Neuron (in vitro differentiated cells): ENCODE measurements around the gene CD96.

Experiments
- H2AFZ ChIP-seq: one replicate; pipeline ENCODE4 v1.6.1; 2013; ENCODE audit warnings: low read depth, mild to moderate bottlenecking, inconsistent platforms, low read length, moderate library complexity
- H3K27me3 ChIP-seq: one replicate; pipeline ENCODE4 v1.6.1; 2013; ENCODE audit warnings: low read length; ENCODE audit not compliant: insufficient read depth
- H3K36me3 ChIP-seq: one replicate; pipeline ENCODE4 v1.6.1; 2013; ENCODE audit warnings: low read length; ENCODE audit not compliant: insufficient read depth
- H3K4me1 ChIP-seq: one replicate; pipeline ENCODE4 v1.6.1; 2013; ENCODE audit warnings: low read length; ENCODE audit not compliant: insufficient read depth
- H3K4me3 ChIP-seq: 2 replicates; pipeline ENCODE4 v1.5.1; 2013; ENCODE audit warnings: mild to moderate bottlenecking, low read length, moderate library complexity
- H3K9me3 ChIP-seq: one replicate; pipeline ENCODE4 v1.6.1; 2013; ENCODE audit warnings: low read length

Gene CD96

DNA sequence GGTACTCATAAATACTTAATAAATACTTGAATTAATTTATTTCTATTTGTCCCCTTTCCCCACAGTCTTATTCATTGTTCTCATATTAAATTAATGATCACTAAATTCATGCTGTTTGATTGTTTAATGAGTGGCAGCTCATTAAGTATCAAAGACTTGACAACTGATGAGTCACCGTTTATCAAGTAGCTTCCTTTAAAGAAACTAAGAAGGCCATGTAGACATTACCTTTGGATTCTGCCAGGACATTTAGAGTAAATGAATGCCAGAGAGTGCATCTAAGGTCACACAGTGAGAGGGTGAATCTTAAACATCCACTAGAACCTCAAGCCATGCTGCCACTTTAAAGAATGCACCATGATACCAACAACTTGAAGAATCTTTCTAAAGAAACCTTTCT is 29.3 kb downstream of the CD96 start:
- H2AFZ ChIP-seq, result no peak overlapping the region
- no peaks in the 10 kb centered on the region for H3K27me3 ChIP-seq
- H3K4me3 ChIP-seq, result no peak overlapping the region
- no peaks in the 10 kb centered on the region for H3K36me3 ChIP-seq
- no peaks in the 10 kb centered on the region for H3K4me1 ChIP-seq
- no peaks in the 10 kb centered on the region for H3K9me3 ChIP-seq

DNA sequence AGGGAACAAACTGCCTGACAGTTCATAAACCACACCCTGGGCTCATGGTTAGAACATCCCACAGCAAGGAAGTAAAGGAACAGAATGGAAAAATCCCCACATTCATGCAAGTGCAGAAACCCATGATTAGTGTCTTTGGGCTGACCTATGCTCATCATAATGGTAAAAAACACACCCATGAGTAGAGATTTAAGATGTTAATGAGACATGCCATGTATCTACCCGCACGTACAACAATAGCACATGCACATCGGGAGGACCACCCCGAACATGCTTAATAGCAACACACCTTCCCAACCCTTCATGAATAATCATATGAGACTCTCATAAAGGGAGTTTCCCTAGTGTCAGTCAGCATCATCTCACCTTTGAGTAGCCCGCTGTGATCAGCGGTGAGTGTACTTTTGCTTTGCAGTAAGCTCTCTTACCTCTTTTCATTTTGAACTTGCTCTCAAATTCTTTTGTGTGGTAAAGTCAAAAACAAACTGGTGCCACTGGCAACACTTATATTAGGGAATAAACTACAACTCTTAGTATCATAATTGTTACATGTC is 30.0 kb downstream of the CD96 start:
- no peak overlapping the region for H2AFZ ChIP-seq
- no peak overlapping the region for H3K4me3 ChIP-seq
- no peaks in the 10 kb centered on the region for H3K9me3 ChIP-seq
- H3K27me3 ChIP-seq, result no peaks in the 10 kb centered on the region
- no peaks in the 10 kb centered on the region for H3K36me3 ChIP-seq
- no peaks in the 10 kb centered on the region for H3K4me1 ChIP-seq

GRCh38 chr3:111577113-111577512 is 35.1 kb downstream of the CD96 start:
- Histone ChIP-seq H3K4me3 (no peak overlapping the region), H3K36me3 (no peaks in the 10 kb centered on the region), H3K27me3 (no peaks in the 10 kb centered on the region), H3K9me3 (no peaks in the 10 kb centered on the region), H3K4me1 (no peaks in the 10 kb centered on the region), H2AFZ (no peak overlapping the region)

DNA sequence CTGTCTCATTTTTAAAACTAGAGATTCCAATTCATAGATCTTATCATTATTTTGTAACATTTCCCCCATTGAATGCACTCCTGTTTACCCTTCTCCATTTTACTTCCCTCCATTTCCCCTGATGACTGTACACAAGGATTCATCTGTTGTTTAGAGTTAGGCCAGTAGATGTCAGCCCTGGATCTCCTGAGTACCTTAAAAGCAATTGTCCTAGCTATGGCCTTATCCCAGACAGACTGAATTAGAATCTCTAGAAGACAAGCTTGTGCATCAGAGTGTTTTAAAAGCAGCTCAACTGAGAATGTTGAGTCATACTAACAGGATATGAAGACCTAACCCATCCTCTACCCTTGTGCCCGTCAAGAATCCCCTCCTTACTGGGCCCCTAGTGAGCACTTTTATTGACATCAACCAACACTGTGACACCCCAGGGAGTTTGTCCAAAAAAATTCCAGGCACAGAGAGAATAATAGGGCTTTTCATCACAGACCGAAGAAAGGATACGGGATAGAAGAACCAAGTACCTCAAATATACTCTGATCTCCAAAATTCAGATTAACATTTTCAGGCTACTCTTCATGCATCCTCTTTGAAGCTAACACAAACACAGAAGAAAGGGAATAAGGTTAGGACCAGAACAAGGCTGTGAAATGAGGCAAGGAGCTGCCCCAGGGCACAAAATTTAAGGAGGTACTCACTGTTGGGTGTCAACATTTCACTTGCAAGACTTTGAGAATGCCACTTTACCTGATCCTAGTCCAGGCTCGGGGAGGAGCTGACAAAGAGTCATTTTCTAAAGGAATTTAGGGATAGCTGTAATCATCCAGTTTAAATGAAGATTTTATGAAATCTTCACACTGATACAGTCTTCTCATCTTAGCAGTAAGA is 36.0 kb downstream of the CD96 start:
- Histone ChIP-seq H3K9me3 (no peaks in the 10 kb centered on the region), H3K4me1 (no peaks in the 10 kb centered on the region), H3K36me3 (no peaks in the 10 kb centered on the region), H3K27me3 (no peaks in the 10 kb centered on the region), H2AFZ (no peak overlapping the region), H3K4me3 (no peak overlapping the region)

DNA sequence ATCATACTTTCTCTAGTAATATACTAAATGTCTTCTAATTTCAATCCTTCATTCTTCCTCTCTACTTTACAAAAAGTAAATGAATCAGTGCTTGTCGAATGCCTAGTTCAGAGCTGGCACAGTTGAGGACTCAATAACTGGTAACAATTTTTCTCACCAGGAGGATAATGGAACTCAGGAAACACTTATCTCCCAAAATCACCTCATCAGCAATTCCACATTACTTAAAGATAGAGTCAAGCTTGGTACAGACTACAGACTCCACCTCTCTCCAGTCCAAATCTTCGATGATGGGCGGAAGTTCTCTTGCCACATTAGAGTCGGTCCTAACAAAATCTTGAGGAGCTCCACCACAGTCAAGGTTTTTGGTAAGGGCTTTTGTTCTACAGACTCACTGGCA is 36.9 kb downstream of the CD96 start:
- no peaks in the 10 kb centered on the region for H3K9me3 ChIP-seq
- no peak overlapping the region for H2AFZ ChIP-seq
- H3K36me3 ChIP-seq, result no peaks in the 10 kb centered on the region
- H3K27me3 ChIP-seq, result no peaks in the 10 kb centered on the region
- no peak overlapping the region for H3K4me3 ChIP-seq
- no peaks in the 10 kb centered on the region for H3K4me1 ChIP-seq

GRCh38 chr3:111579495-111579894 is 37.5 kb downstream of the CD96 start:
- Histone ChIP-seq H3K9me3 (no peaks in the 10 kb centered on the region), H3K36me3 (no peaks in the 10 kb centered on the region), H3K4me1 (no peaks in the 10 kb centered on the region), H2AFZ (no peak overlapping the region), H3K27me3 (no peaks in the 10 kb centered on the region), H3K4me3 (no peak overlapping the region)

- H3K4me1 ChIP-seq, result no peaks in the 10 kb centered on the region
- H3K27me3 ChIP-seq, result no peaks in the 10 kb centered on the region
- H2AFZ ChIP-seq, result no peak overlapping the region
- H3K4me3 ChIP-seq, result no peak overlapping the region
- no peaks in the 10 kb centered on the region for H3K36me3 ChIP-seq
- no peaks in the 10 kb centered on the region for H3K9me3 ChIP-seq
These were observed 39.6 kb downstream of the CD96 start for GRCh38 chr3:111581403-111582119.

GRCh38 chr3:111582120-111582474 is 40.1 kb downstream of the CD96 start:
- H3K4me3 ChIP-seq, result no peak overlapping the region
- H2AFZ ChIP-seq, result no peak overlapping the region
- H3K9me3 ChIP-seq, result no peaks in the 10 kb centered on the region
- H3K4me1 ChIP-seq, result no peaks in the 10 kb centered on the region
- H3K36me3 ChIP-seq, result no peaks in the 10 kb centered on the region
- H3K27me3 ChIP-seq, result no peaks in the 10 kb centered on the region

- Histone ChIP-seq H2AFZ (no peak overlapping the region), H3K4me1 (no peaks in the 10 kb centered on the region), H3K9me3 (no peaks in the 10 kb centered on the region), H3K36me3 (no peaks in the 10 kb centered on the region), H3K27me3 (no peaks in the 10 kb centered on the region), H3K4me3 (no peak overlapping the region)
These were observed 42.7 kb downstream of the CD96 start for GRCh38 chr3:111584744-111585143.

GRCh38 chr3:111585217-111585616 is 43.2 kb downstream of the CD96 start:
- no peaks in the 10 kb centered on the region for H3K36me3 ChIP-seq
- no peaks in the 10 kb centered on the region for H3K27me3 ChIP-seq
- H3K4me1 ChIP-seq, result no peaks in the 10 kb centered on the region
- H2AFZ ChIP-seq, result no peak overlapping the region
- H3K9me3 ChIP-seq, result no peaks in the 10 kb centered on the region
- no peak overlapping the region for H3K4me3 ChIP-seq

- peaks cover 2% of the 10 kb centered on the region for H3K27me3 ChIP-seq
- H3K4me1 ChIP-seq, result no peaks in the 10 kb centered on the region
- no peaks in the 10 kb centered on the region for H3K9me3 ChIP-seq
- H3K4me3 ChIP-seq, result no peak overlapping the region
- H3K36me3 ChIP-seq, result no peaks in the 10 kb centered on the region
- no peak overlapping the region for H2AFZ ChIP-seq
These were observed 46.5 kb downstream of the CD96 start for GRCh38 chr3:111588527-111588926.

GRCh38 chr3:111589303-111590142 is 47.5 kb downstream of the CD96 start:
- H3K4me3 ChIP-seq, result no peak overlapping the region
- no peaks in the 10 kb centered on the region for H3K4me1 ChIP-seq
- H2AFZ ChIP-seq, result no peak overlapping the region
- peaks cover 4% of the 10 kb centered on the region for H3K27me3 ChIP-seq
- H3K9me3 ChIP-seq, result no peaks in the 10 kb centered on the region
- no peaks in the 10 kb centered on the region for H3K36me3 ChIP-seq

DNA sequence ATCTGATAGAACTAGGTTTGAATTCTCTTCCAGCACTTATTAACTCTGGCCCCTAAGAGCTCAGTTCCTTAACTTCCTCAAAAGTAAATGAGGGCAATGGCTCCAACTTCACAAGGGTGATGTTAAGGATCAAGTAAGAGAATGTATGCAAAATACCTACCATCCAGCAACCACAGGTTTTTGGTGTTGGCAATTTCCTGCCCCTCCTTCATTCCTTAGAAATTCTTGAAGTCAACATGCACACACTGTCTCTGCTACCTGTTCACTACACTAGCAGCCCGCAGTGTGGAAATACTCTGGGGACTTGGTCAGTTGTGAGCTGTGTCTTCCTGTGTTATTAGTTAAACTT is 48.1 kb downstream of the CD96 start:
- Histone ChIP-seq H3K4me3 (no peak overlapping the region), H3K9me3 (no peaks in the 10 kb centered on the region), H3K27me3 (peaks cover 4% of the 10 kb centered on the region), H2AFZ (no peak overlapping the region), H3K36me3 (no peaks in the 10 kb centered on the region), H3K4me1 (no peaks in the 10 kb centered on the region)
